ENCODE data around the gene PKM.

GRCh38 chr15:72227720-72228119 lies 3.3 kb downstream of the PKM start:
- TF ChIP-seq CTCF (IDR thresholded peaks at IDR 0.05; ENCODE audit: insufficient read depth, low read length) (no peak), POLR2AphosphoS5 (IDR thresholded peaks at IDR 0.05; ENCODE audit: low read depth) (peak; percentile 57), GABPA (IDR thresholded peaks at IDR 0.05; ENCODE audit: low read depth) (peak; percentile 29; the same call in 1 of the 2 replicates), SPI1 (IDR thresholded peaks at IDR 0.05; ENCODE audit: borderline replicate concordance, low read depth) (peak; percentile 74; the same call in 1 of the 2 replicates)
- TF ChIP-seq, protein P1, sequence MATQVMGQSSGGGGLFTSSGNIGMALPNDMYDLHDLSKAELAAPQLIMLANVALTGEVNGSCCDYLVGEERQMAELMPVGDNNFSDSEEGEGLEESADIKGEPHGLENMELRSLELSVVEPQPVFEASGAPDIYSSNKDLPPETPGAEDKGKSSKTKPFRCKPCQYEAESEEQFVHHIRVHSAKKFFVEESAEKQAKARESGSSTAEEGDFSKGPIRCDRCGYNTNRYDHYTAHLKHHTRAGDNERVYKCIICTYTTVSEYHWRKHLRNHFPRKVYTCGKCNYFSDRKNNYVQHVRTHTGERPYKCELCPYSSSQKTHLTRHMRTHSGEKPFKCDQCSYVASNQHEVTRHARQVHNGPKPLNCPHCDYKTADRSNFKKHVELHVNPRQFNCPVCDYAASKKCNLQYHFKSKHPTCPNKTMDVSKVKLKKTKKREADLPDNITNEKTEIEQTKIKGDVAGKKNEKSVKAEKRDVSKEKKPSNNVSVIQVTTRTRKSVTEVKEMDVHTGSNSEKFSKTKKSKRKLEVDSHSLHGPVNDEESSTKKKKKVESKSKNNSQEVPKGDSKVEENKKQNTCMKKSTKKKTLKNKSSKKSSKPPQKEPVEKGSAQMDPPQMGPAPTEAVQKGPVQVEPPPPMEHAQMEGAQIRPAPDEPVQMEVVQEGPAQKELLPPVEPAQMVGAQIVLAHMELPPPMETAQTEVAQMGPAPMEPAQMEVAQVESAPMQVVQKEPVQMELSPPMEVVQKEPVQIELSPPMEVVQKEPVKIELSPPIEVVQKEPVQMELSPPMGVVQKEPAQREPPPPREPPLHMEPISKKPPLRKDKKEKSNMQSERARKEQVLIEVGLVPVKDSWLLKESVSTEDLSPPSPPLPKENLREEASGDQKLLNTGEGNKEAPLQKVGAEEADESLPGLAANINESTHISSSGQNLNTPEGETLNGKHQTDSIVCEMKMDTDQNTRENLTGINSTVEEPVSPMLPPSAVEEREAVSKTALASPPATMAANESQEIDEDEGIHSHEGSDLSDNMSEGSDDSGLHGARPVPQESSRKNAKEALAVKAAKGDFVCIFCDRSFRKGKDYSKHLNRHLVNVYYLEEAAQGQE (IDR thresholded peaks at IDR 0.05; ENCODE audit: insufficient replicate concordance, low read depth), result no peak
